HG03097 (cell line): ENCODE measurements around the gene ARHGAP28.
"Not testable (repeated sequence)": the region's sequence is repeated elsewhere in the genome, so short reads cannot be mapped to it uniquely, and the experiment has no call there.

Experiments used
- ATAC-seq: cut with Tn5 transposase; IDR thresholded peaks from one replicate; pipeline ENCODE4 v1.9.1; 2021; ENCODE audit not compliant: unreplicated experiment, low FRiP score

The ARHGAP28 gene

DNA sequence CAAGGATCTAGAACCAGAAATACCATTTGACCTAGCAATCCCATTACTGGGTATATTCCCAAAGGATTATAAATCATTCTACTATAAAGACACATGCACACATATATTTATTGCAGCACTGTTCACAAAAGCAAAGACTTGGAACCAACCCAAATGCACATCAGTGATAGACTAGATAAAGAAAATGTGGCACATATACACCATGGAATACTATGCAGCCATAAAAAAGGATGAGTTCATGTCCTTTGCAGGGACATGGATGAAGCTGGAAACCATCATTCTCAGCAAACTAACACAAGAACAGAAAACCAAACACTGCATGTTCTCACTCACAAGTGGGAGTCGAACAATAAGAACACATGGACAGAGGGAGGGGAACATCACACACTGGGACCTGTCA is 70.8 kb downstream of the ARHGAP28 start:
- ATAC-seq, result not testable (repeated sequence)

GRCh38 chr18:6807515-6808257 is 78.2 kb downstream of the ARHGAP28 start:
- no peak for ATAC-seq

GRCh38 chr18:6810191-6810590 is 80.7 kb downstream of the ARHGAP28 start:
- no peak for ATAC-seq

DNA sequence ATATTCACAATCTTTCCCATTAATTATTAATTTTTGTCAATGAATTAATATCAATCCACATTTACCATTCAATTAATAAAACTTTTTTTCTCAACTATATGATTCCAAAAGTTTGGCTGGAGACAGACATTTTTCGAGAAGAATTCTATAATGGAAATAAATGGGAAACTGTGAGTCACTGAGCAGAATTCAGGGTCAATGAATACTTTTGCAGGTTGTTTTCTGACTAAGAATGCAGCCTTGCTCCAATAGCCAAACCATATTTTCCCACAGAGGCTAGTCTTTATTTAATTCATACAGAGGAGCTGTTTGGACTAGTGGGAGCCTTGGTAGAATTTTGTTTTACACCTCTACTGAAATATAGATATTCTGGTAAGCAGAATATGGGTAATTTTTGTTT is 82.3 kb downstream of the ARHGAP28 start:
- ATAC-seq, result no peak

GRCh38 chr18:6814882-6815425 is 85.4 kb downstream of the ARHGAP28 start:
- no peak for ATAC-seq

GRCh38 chr18:6816154-6816553 is 86.6 kb downstream of the ARHGAP28 start:
- no peak for ATAC-seq

GRCh38 chr18:6819332-6819731 is 89.8 kb downstream of the ARHGAP28 start:
- ATAC-seq, result no peak

GRCh38 chr18:6820314-6820713 is 90.8 kb downstream of the ARHGAP28 start:
- ATAC-seq, result no peak

GRCh38 chr18:6821356-6821755 is 91.8 kb downstream of the ARHGAP28 start:
- no peak for ATAC-seq

DNA sequence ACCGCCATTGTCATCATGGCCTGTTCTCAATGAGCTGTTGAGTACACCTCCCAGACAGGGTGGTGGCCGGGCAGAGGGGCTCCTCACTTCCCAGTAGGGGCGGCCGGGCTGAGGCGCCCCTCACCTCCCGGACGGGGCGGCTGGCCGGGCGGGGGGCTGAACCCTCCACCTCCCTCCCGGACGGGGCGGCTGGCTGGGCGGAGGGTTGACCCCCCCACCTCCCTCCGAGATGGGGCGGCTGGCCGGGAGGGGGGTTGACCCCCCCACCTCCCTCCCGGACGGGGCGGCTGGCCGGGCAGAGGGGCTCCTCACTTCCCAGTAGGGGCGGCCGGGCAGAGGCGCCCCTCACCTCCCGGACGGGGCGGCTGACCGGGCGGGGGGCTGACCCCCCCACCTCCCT is 97.6 kb downstream of the ARHGAP28 start:
- not testable (repeated sequence) for ATAC-seq

DNA sequence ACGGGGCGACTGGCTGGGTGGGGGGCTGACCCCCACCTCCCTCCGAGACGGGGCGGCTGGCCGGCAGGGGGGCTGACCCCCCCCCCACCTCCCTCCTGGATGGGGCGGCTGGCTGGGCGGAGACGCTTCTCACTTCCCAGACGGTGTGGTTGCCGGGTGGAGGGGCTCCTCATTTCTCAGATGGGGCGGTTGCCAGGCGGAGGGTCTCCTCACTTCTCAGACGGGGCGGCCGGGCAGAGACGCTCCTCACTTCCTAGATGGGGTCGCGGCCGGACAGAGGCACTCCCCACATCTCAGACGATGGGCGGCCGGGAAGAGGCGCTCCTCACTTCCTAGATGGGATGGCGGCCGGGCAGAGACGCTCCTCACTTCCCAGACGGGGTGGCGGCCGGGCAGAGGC is 98.0 kb downstream of the ARHGAP28 start:
- not testable (repeated sequence) for ATAC-seq

GRCh38 chr18:6830916-6831315 is 101.4 kb downstream of the ARHGAP28 start:
- no peak for ATAC-seq

DNA sequence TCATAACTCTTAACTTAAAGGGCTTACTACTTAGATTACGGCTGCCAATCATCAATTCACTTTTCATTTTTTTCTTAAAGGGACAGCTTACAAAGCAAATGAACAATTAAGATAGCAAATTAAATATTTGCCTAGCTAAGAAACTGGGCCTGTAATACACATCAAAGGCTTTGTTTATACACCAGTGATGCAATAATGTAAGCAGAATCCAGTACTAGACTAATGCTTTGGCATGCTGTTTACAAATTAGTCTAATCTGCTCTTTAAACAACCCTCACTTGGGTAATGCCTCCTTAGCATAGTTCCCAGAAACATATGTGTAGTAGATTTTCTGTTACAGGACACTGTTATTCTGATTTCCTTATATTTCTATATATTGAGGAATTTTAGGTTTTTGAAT is 105.8 kb downstream of the ARHGAP28 start:
- ATAC-seq, result no peak

DNA sequence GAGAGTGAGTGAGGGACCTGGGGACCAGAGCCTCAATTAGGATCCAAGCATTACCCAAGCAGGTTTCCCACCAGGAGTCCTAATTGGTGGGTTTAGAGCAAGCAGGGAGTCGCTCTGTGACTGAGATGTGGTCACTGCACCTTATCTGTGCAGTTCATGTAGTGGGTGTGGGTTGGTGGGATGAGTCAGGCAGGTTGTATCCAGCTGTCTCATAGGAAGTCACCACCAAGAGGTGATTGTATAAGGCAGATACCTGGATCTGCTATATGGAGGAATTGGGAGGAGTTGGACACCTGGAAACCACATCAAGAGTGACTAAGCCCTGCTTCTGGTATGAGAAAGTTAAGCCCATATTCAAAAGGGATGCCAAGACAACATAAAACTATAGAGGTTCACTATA is 106.8 kb downstream of the ARHGAP28 start:
- no peak for ATAC-seq

- ATAC-seq, result no peak
Measured at GRCh38 chr18:6837904-6838303, 108.4 kb downstream of the ARHGAP28 start.

GRCh38 chr18:6842081-6842480 is 112.6 kb downstream of the ARHGAP28 start:
- no peak for ATAC-seq

- ATAC-seq, result no peak
Measured at GRCh38 chr18:6843308-6843707, 113.8 kb downstream of the ARHGAP28 start.

- ATAC-seq, result not testable (repeated sequence)
Measured at GRCh38 chr18:6845521-6845920, 116.0 kb downstream of the ARHGAP28 start.

GRCh38 chr18:6850396-6850795 is 120.9 kb downstream of the ARHGAP28 start:
- ATAC-seq, result no peak

- ATAC-seq, result no peak
Measured at GRCh38 chr18:6851480-6851879, 122.0 kb downstream of the ARHGAP28 start.

DNA sequence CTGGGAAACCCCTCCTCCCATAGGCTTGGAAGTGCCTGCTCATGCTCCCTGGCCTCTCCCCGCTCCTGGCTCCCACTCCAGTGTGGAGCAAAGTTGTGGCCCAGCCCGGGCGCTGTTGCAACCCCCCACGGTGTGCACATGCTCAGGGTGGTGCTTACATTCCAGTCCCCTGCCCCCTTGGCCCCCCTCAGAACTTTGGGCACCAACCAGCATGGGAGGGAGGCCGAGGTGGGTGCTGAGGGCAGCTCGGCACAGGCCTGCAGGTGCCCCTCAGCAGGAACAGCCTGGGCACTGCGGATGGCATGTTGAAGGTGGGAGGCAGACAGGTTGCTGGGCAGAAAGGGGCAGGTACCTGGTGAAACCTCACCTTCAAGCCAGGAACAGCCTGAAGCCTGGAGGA is 125.3 kb downstream of the ARHGAP28 start:
- no peak for ATAC-seq

DNA sequence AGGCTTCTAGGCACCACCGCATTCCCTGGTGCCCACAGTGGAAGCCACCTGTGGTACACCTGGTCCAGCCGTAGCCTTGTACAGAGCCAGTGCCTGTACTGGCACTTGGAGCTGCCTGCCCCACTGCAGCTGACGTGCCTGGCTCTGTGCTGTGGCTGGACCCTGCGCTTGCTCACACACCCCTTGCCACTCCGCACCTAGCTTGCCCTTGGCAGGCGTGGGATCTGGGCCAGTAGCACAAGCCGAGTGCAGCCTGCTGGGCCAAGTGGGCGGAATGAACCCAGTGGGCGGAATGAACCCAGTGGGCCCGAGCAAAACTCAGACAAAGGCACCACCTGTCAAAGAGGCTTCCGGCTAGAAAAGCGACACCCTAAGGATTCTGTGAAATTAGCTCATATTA is 126.3 kb downstream of the ARHGAP28 start:
- no peak for ATAC-seq
